ENCODE data around the gene TYSND1. TPM values are rescaled to one million over a fixed set of nuclear protein-coding genes. Genes with fewer than 3 reads are reported as not detected.

TYSND1 gene
- total RNA-seq, 2 donors from 2014 or later = 18.2 to 32.4 TPM

GRCh38 chr10:70144372-70145110, 2.0 kb downstream of the TYSND1 start:
- Histone ChIP-seq H3K27me3 (replicated peaks; ENCODE audit: insufficient read depth) (no peaks in the 10 kb centered on the region), H3K36me3 (no peaks in the 10 kb centered on the region), H3K4me3 (peak overlapping the region in 1 of 2 donors; percentile 51), H3K4me1 (replicated peaks) (peaks cover 8% of the 10 kb centered on the region), H3K9me3 (no peaks in the 10 kb centered on the region), H3K27ac (no peak overlapping the region)
- intact Hi-C loops (cut with DNase I) = no loop called here
- TF ChIP-seq POLR2AphosphoS5 (IDR thresholded peaks at IDR 0.05) (no peak), CTCF (IDR thresholded peaks at IDR 0.05) (no peak), POLR2A (IDR thresholded peaks at IDR 0.05) (no peak)
- DNase-seq (ENCODE audit: low spot score) = no peak
- 74% methylated on average over 18 of the region's 18 CpGs for WGBS

DNA sequence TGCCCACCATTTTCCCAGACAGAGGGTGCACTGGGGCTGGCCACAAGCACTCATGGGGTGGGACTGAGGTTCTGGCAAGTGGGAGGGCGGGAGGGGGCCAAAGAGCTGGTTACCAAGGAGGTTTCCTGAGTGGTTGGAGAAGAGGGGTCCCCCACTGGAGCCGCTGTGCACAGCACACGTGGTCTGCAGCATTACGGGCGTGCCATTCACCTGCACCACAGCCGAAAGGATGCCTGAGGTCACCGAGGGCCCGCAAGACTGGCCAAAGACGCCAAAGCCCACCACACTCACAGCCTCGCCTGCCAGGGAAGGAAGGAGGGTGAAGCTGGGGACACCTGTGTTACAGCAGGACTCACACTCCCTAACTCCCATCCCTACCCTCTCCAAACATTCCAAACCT, 3.9 kb downstream of the TYSND1 start:
- H3K4me1 ChIP-seq (replicated peaks) = peaks cover 8% of the 10 kb centered on the region
- 87% methylated on average over 10 of the region's 10 CpGs for WGBS
- TF ChIP-seq CTCF (IDR thresholded peaks at IDR 0.05) (no peak), POLR2A (IDR thresholded peaks at IDR 0.05) (no peak), POLR2AphosphoS5 (IDR thresholded peaks at IDR 0.05) (no peak)
- DNase-seq (ENCODE audit: low spot score) = no peak
- intact Hi-C loops (cut with DNase I) = no loop called here
- no peak overlapping the region for H3K27ac ChIP-seq
- no peak overlapping the region for H3K4me3 ChIP-seq
- H3K27me3 ChIP-seq (replicated peaks; ENCODE audit: insufficient read depth) = no peaks in the 10 kb centered on the region
- no peaks in the 10 kb centered on the region for H3K36me3 ChIP-seq
- no peaks in the 10 kb centered on the region for H3K9me3 ChIP-seq

DNA sequence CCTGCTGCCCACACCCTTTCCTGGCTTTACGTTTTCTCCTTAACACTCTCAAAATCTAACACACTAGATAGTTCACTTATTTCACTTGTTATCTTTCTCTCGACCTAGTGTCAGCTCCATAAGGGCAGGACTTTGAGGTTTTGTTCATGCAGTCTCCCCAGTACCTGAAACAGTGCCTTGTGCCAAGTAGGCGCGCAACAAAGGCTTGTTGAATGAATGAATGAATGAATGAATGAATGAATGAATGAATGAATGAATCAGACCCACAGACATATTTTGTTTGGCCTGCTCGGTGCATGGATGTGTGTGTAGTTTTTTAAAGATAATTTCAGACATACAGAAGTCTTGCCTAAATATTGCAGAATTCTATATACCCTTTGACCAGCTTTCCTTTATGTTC, 6.2 kb downstream of the TYSND1 start:
- Histone ChIP-seq H3K36me3 (no peaks in the 10 kb centered on the region), H3K4me1 (replicated peaks) (peaks cover 7% of the 10 kb centered on the region), H3K4me3 (no peak overlapping the region), H3K27me3 (replicated peaks; ENCODE audit: insufficient read depth) (no peaks in the 10 kb centered on the region), H3K27ac (no peak overlapping the region), H3K9me3 (no peaks in the 10 kb centered on the region)
- intact Hi-C loops (cut with DNase I) = no loop called here
- TF ChIP-seq POLR2A (IDR thresholded peaks at IDR 0.05) = no peak
- TF ChIP-seq CTCF (IDR thresholded peaks at IDR 0.05) = no peak
- no peak for TF ChIP-seq POLR2AphosphoS5 (IDR thresholded peaks at IDR 0.05)
- no peak for DNase-seq (ENCODE audit: low spot score)
- 87% methylated on average over 5 of the region's 5 CpGs for WGBS

GRCh38 chr10:70139997-70140250, 6.6 kb downstream of the TYSND1 start:
- DNase-seq (ENCODE audit: low spot score) = no peak
- Histone ChIP-seq H3K27ac (no peak overlapping the region), H3K4me1 (replicated peaks) (peaks cover 4% of the 10 kb centered on the region), H3K27me3 (replicated peaks; ENCODE audit: insufficient read depth) (no peaks in the 10 kb centered on the region), H3K4me3 (no peak overlapping the region), H3K36me3 (no peaks in the 10 kb centered on the region), H3K9me3 (no peaks in the 10 kb centered on the region)
- intact Hi-C loops (cut with DNase I) = no loop called here
- TF ChIP-seq POLR2A (IDR thresholded peaks at IDR 0.05) (no peak), CTCF (IDR thresholded peaks at IDR 0.05) (no peak), POLR2AphosphoS5 (IDR thresholded peaks at IDR 0.05) (no peak)
- WGBS = 81% methylated on average over 6 of the region's 6 CpGs

Data from prostate gland (tissue), 2 donors.